ENCODE measurements around the gene EPG5. TPM values are rescaled to one million over a fixed set of nuclear protein-coding genes. Genes with fewer than 3 reads are reported as not detected.

Gene EPG5
- total RNA-seq, 1 experiment from 2014 or later: 16.1 TPM

DNA sequence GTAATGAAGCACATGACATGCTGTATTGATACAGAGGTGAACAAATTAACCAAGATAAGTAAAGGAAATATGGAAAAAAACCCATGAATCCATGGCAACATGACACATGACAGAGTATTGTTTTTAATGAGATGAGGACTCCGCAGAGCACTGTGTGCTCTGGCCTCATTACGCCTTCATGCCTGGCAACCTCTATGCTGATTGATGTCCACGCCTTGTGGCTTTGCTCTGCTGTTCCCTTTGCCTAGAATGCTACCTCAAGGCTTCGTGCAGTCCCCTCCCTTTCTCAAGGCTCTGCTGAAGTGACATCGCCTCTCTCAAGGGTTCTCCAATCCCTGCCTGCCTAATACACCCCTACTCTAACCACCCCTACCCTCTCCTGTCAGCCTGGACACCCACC lies 133.3 kb downstream of the EPG5 start:
- H3K9me3 Mint-ChIP-seq: no peaks in the 10 kb centered on the region
- TF ChIP-seq, protein P1, sequence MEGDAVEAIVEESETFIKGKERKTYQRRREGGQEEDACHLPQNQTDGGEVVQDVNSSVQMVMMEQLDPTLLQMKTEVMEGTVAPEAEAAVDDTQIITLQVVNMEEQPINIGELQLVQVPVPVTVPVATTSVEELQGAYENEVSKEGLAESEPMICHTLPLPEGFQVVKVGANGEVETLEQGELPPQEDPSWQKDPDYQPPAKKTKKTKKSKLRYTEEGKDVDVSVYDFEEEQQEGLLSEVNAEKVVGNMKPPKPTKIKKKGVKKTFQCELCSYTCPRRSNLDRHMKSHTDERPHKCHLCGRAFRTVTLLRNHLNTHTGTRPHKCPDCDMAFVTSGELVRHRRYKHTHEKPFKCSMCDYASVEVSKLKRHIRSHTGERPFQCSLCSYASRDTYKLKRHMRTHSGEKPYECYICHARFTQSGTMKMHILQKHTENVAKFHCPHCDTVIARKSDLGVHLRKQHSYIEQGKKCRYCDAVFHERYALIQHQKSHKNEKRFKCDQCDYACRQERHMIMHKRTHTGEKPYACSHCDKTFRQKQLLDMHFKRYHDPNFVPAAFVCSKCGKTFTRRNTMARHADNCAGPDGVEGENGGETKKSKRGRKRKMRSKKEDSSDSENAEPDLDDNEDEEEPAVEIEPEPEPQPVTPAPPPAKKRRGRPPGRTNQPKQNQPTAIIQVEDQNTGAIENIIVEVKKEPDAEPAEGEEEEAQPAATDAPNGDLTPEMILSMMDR (conservative IDR thresholded peaks at IDR 0.05): no peak
- Histone ChIP-seq H3K14ac (ENCODE audit: insufficient read depth, low read length) (no peak overlapping the region; the same call in 1 of the 2 replicates), H2AFZ (ENCODE audit: low read length) (no peak overlapping the region), H2BK5ac (ENCODE audit: insufficient read length, low read length) (no peak overlapping the region), H2BK120ac (ENCODE audit: low read depth, low read length, poor library complexity, severe bottlenecking) (no peak overlapping the region), H3K9me3 (ENCODE audit: control insufficient read depth, low read depth, low read length) (no peaks in the 10 kb centered on the region), H3K4ac (ENCODE audit: low read depth, low read length) (no peak overlapping the region), H3K56ac (ENCODE audit: insufficient read length, low read depth, low read length) (no peak overlapping the region), H2BK20ac (ENCODE audit: low read depth, low read length, poor library complexity, severe bottlenecking) (no peak overlapping the region), H3K23me2 (ENCODE audit: insufficient read length, low read depth, low read length, poor library complexity, severe bottlenecking) (no peaks in the 10 kb centered on the region), H3K23ac (ENCODE audit: insufficient read length, low read depth, low read length) (no peak overlapping the region), H2BK15ac (ENCODE audit: low read depth, low read length) (no peak overlapping the region), H3K18ac (ENCODE audit: insufficient read length, low read depth, low read length) (no peak overlapping the region), H3K79me2 (ENCODE audit: insufficient read depth, low read length) (no peaks in the 10 kb centered on the region), H4K91ac (ENCODE audit: insufficient read length, low read depth, low read length) (no peak overlapping the region), H3K9ac (ENCODE audit: extremely low read depth, insufficient read length, low read length) (no peak overlapping the region), H4K5ac (ENCODE audit: insufficient read length, low read depth, low read length) (no peak overlapping the region), H2BK12ac (ENCODE audit: insufficient read length, low read depth, low read length) (no peak overlapping the region), H4K20me1 (ENCODE audit: control insufficient read depth, insufficient read depth, insufficient read length) (no peaks in the 10 kb centered on the region), H4K8ac (replicated peaks; ENCODE audit: insufficient read length, low read depth, low read length) (no peak overlapping the region), H3K4me1 (ENCODE audit: insufficient read depth, low read length) (0 out of 2 replicates have a peak, but pooled peaks cover 4% of the 10 kb centered on the region), H3K79me1 (ENCODE audit: insufficient read depth, low read depth, low read length, poor library complexity, severe bottlenecking) (no peaks in the 10 kb centered on the region), H3K27ac (ENCODE audit: insufficient read length, low read depth, low read length) (no peak overlapping the region), H3K27me3 (ENCODE audit: insufficient read depth, low read length) (peaks cover 4% of the 10 kb centered on the region; the same call in 1 of the 2 replicates), H3T11ph (ENCODE audit: low read length) (no peak overlapping the region), H2AK5ac (ENCODE audit: insufficient read length, low read length) (no peak overlapping the region), H3K4me2 (ENCODE audit: insufficient read depth, insufficient read length, low read length) (no peak overlapping the region)
- no peak overlapping the region for H3K27ac Mint-ChIP-seq
- WGBS (ENCODE audit: extremely low coverage, insufficient read length, low lambda C conversion rate): no CpG with 5 or more reads among the region's 5 CpGs
- H3K36me3 Mint-ChIP-seq (ENCODE audit: insufficient read depth in 1 of 3, low read depth in 3 of 3): no peaks in the 10 kb centered on the region
- no peak overlapping the region; a peak in 1 of 5 replicates for H3K4me3 Mint-ChIP-seq
- no peak for DNase-seq
- H3K27me3 Mint-ChIP-seq (ENCODE audit: low read depth): peaks cover 39% of the 10 kb centered on the region
- peaks cover 30 to 36% of the 10 kb centered on the region in 2 experiments for H3K4me1 Mint-ChIP-seq
